Measurements from ENCODE around the gene NPHP4. TPM values are rescaled to one million over a fixed set of nuclear protein-coding genes. Genes with fewer than 3 reads are reported as not detected.
A peak's percentile ranks its signal among the peaks of the same experiment; 100 is the strongest.

The NPHP4 gene
- polyA plus RNA-seq, 1 of the 3 experiments (the other 2 are of a cell fraction): 7.0 TPM

GRCh38 chr1:5993556-5994491, 1.6 kb upstream of the NPHP4 start:
- ChIA-PET POLR2A (interaction anchor here (0.9 to 1.5 kb wide), 3 partner anchors 15 to 55 kb away, joined by 3 to 6 read pairs (median 4); no protein-coding TSS in a partner anchor), CTCF (interaction anchor here (0.9 to 2.1 kb wide), 6 partner anchors 18 to 251 kb away, joined by 3 to 10 read pairs (median 3); no protein-coding TSS in a partner anchor)
- Histone ChIP-seq H3K79me2 (ENCODE audit: insufficient read depth) (peaks cover 13% of the 10 kb centered on the region), H3F3A (replicated peaks; ENCODE audit: insufficient read depth) (no peaks in the 10 kb centered on the region), H3K27me3 (ENCODE audit: insufficient read depth) (no peaks in the 10 kb centered on the region), H3K9me3 (no peaks in the 10 kb centered on the region), H2AFZ (ENCODE audit: low read depth) (0 out of 2 replicates have a peak overlapping the region, but pooled peaks have one; percentile 56), H3K27ac (ENCODE audit: low read depth in 2 of 2, low read length in 1 of 2) (no peak overlapping the region; a peak in 1 of 4 replicates), H3K4me2 (peak overlapping the region; percentile 80), H3K36me3 (replicated peaks in 1 of 2; ENCODE audit: control insufficient read depth in 1 of 2, insufficient read depth in 2 of 2, low read length in 1 of 2) (no peaks in the 10 kb centered on the region), H3K9ac (peak overlapping the region; percentile 31; the same call in 1 of the 2 replicates), H3K4me3 (ENCODE audit: low read depth in 2 of 2, low read length in 1 of 2) (peak overlapping the region; percentile 75 to 88), H3K4me1 (ENCODE audit: control insufficient read depth in 1 of 2, insufficient read depth in 2 of 2, low read depth in 1 of 2, low read length in 1 of 2) (peaks cover 0 to 23% of the 10 kb centered on the region in 2 experiments; a peak in 1 of 4 replicates), H4K20me1 (ENCODE audit: insufficient read depth) (no peaks in the 10 kb centered on the region), H3K9me2 (no peaks in the 10 kb centered on the region)
- TF ChIP-seq MXI1 (IDR thresholded peaks at IDR 0.05; ENCODE audit: low read depth, low read length) (no peak), NRF1 (IDR thresholded peaks at IDR 0.05; ENCODE audit: low read depth, low read length) (no peak), RXRA (IDR thresholded peaks at IDR 0.05; ENCODE audit: borderline replicate concordance, low read depth) (no peak), ELF1 (IDR thresholded peaks at IDR 0.05) (no peak), SMC3 (IDR thresholded peaks at IDR 0.05; ENCODE audit: low read depth, low read length) (no peak), TAF1 (IDR thresholded peaks at IDR 0.05; ENCODE audit: borderline replicate concordance, low read depth, low read length) (no peak), EZH2phosphoT487 (IDR thresholded peaks at IDR 0.05; ENCODE audit: borderline replicate concordance, low read depth) (no peak), RAD21 (IDR thresholded peaks at IDR 0.05; ENCODE audit: low read length) (no peak), CHD2 (IDR thresholded peaks at IDR 0.05; ENCODE audit: low read length, partially characterized antibody) (no peak), FOXJ3 (CRISPR knock-in tag; IDR thresholded peaks at IDR 0.05) (no peak), TCF12 (IDR thresholded peaks at IDR 0.05) (no peak), GABPA (IDR thresholded peaks at IDR 0.05; ENCODE audit: low read depth) (no peak), USF2 (IDR thresholded peaks at IDR 0.05; ENCODE audit: borderline replicate concordance, low read depth, low read length) (no peak), MAX (IDR thresholded peaks at IDR 0.05; ENCODE audit: low read depth) (no peak)
- TF ChIP-seq, protein P1, sequence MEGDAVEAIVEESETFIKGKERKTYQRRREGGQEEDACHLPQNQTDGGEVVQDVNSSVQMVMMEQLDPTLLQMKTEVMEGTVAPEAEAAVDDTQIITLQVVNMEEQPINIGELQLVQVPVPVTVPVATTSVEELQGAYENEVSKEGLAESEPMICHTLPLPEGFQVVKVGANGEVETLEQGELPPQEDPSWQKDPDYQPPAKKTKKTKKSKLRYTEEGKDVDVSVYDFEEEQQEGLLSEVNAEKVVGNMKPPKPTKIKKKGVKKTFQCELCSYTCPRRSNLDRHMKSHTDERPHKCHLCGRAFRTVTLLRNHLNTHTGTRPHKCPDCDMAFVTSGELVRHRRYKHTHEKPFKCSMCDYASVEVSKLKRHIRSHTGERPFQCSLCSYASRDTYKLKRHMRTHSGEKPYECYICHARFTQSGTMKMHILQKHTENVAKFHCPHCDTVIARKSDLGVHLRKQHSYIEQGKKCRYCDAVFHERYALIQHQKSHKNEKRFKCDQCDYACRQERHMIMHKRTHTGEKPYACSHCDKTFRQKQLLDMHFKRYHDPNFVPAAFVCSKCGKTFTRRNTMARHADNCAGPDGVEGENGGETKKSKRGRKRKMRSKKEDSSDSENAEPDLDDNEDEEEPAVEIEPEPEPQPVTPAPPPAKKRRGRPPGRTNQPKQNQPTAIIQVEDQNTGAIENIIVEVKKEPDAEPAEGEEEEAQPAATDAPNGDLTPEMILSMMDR (IDR thresholded peaks at IDR 0.05): no peak
- 63% methylated on average over 26 of the region's 29 CpGs for WGBS (ENCODE audit: low lambda C conversion rate)
- no peak for DNase-seq
